NCI-H146 (cell line): ENCODE results near the gene CDK18.
A peak's percentile ranks its signal among the peaks of the same experiment; 100 is the strongest.

Experiments used
- DNase-seq: peaks from one replicate; lab custom pipeline; 2025; lab: John Stamatoyannopoulos, UW

CDK18 gene

DNA sequence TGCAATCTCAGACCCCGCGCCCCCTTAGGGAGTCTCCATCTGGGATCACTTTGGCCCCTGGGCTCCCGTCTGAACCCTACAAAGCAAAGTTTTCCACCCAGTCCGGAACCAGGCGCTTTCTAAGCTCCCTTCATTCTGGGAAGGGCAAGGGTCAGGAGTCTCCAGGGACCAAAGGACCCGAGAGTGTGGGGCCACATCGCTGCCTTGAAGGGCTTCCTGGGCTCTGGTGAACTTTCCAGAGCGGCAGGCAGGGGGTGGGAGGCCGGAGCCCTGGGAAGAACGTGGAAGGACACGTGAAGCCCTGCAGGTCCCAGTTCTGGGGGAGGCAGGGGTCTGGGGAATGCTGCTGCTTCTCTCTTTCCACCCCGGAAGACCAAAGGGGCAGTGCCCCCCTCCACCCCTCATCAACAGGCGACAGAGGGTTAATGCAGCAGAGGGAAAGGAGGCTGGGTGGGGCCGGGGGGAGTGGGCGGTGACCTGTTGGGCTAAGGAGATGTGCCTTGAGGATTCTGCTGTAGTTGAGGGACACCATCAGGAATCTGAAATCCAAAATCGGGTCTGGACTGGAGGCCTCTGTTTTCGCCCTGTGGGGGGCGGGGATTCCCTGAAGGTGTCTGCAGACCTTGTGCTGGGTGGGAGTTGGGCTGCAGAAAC, 734 bp downstream of the CDK18 start:
- peak; percentile 48 for DNase-seq

GRCh38 chr1:205505791-205506190, 1.3 kb downstream of the CDK18 start:
- no peak for DNase-seq

- no peak for DNase-seq
Observed at GRCh38 chr1:205506409-205507200, 2.1 kb downstream of the CDK18 start.

GRCh38 chr1:205508227-205508714, 3.8 kb downstream of the CDK18 start:
- DNase-seq, result no peak

DNA sequence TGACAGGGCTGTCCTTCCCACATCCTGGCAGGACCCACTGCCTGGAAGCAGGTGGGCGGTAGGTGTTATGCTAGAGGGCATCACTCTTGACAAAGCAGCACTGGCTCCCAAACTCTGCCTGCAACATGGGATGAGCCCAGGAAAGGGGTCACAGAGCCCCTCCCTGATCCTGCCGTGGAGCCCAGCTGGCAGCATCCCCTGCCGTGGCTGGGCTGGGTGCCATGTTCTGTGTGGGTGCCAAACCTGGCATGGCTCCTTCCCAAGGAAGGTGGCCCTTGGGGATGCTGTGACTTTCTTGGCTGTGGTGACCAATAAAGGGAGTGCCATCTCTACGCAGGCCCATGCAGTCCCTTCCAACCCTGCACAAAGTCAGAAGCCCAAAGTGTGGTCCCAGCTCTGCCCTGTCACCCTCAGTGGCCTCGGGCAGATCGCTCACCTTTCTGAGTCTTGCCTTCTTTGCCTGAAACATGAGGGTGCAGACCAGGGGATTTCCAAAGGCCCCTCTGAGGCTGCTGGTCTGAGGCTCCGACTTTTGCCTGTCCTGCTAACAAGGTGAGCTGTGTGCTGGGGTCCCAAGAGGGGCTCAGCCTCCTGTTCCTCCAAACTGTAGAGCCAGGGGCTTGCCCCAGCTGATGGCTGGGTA, 6.0 kb downstream of the CDK18 start:
- no peak for DNase-seq

GRCh38 chr1:205510951-205511330, 6.5 kb downstream of the CDK18 start:
- no peak for DNase-seq

DNA sequence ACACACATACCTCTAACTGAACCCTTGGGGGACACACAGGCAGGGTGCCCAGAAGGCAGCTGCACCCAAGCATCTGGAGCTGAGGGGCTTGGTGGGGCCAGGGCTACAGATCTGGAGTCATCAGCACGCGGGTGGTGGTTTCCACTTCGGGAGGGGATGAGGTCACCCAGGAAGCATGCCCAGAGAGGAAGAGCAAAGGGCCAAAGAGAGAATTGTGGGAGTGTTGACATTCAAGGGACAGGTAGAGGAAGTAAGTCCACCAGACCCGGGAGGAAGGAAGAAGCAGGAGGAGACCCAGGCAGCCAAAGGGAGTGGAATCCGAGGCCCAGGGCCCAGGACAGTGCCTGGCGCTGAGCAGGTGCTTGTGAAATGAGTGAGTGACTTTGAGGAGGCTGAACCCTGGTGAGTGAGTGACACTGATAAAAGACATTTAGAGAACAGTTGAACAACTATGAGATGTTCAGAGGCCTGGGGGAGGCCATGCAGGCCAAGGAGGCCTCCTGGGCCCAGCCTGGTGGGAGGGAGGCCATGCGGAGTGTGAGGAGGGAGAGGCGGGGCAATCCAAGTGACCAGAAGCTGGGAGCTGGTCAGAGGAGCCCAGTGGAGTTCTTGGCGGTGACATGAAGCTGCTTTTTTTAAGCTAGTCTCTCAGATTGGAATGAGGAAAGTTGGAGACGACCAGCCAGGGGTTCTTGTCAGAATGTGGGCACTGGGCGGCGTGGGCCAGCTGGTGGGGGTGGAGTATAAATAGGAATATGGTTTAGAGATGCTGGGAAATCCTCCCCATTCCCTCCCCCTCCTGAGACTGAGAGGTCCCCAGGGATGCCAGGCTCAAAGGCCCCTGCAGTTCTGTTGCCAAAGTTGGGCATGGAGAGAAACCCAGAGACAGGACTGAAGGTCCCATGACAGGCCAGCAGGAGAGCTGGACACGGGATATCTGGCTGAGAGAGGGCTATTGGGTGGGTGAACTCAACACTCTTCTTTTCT, 7.9 kb downstream of the CDK18 start:
- DNase-seq, result no peak

GRCh38 chr1:205513774-205514173, 9.3 kb downstream of the CDK18 start:
- DNase-seq, result no peak

- no peak for DNase-seq
Observed at GRCh38 chr1:205514211-205515142, 10.0 kb downstream of the CDK18 start.

DNA sequence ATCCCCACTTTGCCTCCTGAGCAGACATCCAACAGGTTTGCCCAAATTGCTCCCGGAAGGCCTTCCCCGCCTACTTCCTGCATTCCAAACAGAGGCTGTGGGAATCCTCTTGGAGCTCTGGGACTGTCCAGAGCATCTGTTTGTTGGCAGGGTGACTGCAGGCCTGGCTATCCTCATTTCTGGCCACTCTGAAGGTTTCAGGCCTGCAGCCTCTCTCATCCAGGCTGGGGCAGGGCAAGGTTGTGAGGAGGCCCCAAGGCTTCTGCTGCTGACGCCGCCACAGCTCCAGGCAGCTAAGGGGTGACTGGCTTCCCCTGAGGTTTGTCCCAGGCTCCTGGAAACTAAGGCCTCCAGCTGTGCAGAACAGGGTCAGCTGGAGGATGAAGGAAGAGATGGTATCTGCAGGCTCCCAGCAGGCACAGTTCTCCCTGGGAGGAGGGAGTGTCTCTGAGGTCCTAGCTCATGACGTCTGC, 11.3 kb downstream of the CDK18 start:
- no peak for DNase-seq

DNA sequence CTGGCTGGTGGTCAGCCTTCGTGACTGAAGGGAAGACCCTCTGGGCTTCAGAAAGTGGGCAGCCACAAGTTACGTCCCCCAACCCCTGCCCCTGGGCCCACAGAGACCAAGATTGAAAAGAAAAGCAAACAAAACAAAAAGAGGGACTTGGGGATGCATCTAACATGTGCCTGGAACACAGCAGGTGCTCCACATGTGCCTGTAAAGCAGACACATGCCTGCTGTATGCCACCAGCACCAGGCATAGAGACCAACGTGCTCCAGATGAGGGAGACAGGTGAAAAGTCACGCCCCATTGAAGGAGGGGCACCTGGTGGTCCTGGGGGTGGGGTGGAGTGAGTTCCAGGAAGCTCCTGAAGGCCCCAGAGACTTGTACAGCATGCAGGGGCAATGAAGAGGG, 11.9 kb downstream of the CDK18 start:
- no peak for DNase-seq

GRCh38 chr1:205517288-205517687, 12.8 kb downstream of the CDK18 start:
- no peak for DNase-seq

DNA sequence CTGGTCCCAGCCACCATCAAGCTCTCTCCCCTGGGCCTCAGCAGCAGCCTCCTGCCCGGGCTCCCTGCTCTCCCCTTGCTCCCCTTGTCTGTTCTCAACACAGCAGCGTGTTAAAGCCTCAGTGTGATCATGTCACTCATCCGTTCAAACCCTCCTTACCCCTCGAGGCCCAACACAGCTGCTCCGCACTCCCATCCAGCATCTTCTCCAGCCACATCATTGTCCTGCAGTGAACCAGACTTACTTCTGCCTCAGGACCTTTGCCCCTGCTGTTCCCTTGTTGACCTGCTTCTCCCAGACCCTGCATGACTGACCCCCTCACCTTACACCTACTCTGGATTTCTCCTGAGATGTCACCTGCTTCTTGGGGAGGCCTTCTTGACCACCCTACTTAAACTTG, 13.3 kb downstream of the CDK18 start:
- no peak for DNase-seq

GRCh38 chr1:205518661-205519540, 14.4 kb downstream of the CDK18 start:
- DNase-seq, result no peak

DNA sequence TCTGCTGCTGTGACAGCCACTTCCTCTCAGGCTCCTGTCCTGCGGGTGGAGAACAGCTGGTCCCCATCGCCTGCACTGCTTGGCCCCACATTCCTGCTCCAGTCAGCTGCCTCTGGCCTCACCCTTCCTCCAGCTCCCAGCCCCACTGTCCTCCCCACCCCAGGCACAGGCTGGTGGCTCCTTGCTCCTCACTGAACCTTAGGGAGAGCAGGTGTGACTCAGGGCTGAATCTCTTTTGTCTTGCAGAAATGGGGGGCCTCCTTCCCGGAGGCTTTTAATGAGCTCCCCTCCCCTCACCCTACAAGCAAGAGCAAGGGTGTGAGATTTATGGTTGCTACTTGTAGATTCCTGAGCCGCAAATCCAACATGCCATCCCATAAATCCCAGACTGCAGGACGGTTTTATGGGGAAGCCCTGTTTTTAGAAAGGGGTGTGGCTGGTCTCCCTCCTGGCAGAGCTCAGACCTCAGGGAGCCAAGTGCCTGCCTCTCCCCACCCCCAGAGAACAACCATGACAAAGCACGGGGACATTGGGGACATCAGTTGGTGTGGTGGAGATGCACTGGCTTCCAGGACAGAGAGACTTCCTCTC, 15.2 kb downstream of the CDK18 start:
- DNase-seq, result no peak

GRCh38 chr1:205520709-205521108, 16.2 kb downstream of the CDK18 start:
- DNase-seq, result no peak

DNA sequence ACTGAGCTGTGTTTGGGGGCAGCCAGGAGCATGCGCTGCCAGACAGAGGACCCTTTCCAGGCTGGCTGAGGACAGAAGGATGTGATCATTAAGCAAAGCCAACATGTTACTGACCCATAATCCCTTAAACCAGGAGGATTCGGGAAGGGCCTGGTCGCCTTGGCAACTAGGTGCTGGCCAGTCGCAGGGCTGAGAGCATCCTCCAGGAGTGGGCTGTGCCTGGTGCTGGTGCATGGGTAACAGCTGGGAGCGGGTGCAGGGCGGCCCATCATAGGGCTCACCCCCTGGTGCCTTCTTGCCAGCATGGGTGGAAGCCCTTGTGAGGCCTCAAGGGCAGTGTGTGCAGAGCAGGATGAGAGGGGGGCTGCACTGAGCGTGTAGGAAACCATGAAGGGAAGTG, 17.2 kb downstream of the CDK18 start:
- DNase-seq, result no peak

DNA sequence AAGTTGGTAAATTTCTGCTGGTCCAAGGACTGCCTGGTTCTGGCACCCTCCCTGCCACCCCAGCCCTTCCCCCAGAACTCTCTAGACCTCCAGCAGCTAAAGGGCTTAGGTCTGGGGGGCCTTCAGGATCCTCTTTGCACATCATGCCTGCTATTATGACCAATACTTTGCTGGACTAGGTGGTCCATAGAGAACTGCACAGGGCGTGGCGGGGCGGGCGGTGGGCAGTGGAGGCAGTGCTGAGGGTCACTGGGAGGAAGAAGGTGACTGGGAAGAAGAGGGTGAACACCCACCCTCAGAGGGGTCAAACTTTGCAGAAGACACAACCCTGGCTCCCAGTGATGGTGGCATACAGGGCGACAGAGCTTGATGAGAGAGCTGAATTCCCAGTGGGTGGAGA, 18.2 kb downstream of the CDK18 start:
- no peak for DNase-seq

GRCh38 chr1:205523261-205523890, 18.9 kb downstream of the CDK18 start:
- no peak for DNase-seq
